ENCODE data around the gene GABRR1. TPM values are rescaled to one million over a fixed set of nuclear protein-coding genes. Genes with fewer than 3 reads are reported as not detected.

The GABRR1 gene
- total RNA-seq, 4 donors from 2014 or later = 0.20 to 0.25 TPM; not detected in 2

DNA sequence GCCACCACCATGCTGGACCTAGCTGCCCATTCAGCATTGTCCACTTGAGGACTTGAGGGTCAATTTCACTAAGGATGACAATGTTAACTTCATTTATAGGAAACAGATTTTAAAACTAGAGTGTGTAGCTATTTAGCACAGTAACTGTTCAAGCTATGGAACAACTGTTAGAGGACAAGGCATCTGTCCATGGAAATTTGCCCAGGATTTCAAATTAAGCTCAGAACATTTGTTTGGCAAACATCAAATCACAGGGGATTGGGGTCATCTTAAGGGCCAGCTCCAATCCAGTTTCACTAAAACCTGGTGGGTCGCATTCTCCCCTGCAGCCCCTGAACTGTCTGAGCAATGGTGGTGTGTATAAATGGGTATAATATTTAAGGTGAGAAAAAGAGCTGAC, 36.2 kb downstream of the GABRR1 start:
- no peaks in the 10 kb centered on the region for H3K9me3 ChIP-seq
- no peak overlapping the region for H3K4me3 ChIP-seq
- no peaks in the 10 kb centered on the region for H3K36me3 ChIP-seq
- ATAC-seq = peak in 1 of 2 donors; percentile 16
- peak overlapping the region in 1 of 4 donors; percentile 27 for H3K27ac ChIP-seq
- no peaks in the 10 kb centered on the region for H3K27me3 ChIP-seq
- in situ Hi-C loops (cut with MboI; ENCODE audit: low sequenced_read_pairs in 4 of 4) = no loop called here
- DNase-seq = no peak
- TF ChIP-seq, protein P1, sequence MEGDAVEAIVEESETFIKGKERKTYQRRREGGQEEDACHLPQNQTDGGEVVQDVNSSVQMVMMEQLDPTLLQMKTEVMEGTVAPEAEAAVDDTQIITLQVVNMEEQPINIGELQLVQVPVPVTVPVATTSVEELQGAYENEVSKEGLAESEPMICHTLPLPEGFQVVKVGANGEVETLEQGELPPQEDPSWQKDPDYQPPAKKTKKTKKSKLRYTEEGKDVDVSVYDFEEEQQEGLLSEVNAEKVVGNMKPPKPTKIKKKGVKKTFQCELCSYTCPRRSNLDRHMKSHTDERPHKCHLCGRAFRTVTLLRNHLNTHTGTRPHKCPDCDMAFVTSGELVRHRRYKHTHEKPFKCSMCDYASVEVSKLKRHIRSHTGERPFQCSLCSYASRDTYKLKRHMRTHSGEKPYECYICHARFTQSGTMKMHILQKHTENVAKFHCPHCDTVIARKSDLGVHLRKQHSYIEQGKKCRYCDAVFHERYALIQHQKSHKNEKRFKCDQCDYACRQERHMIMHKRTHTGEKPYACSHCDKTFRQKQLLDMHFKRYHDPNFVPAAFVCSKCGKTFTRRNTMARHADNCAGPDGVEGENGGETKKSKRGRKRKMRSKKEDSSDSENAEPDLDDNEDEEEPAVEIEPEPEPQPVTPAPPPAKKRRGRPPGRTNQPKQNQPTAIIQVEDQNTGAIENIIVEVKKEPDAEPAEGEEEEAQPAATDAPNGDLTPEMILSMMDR (IDR thresholded peaks at IDR 0.05 in 4 of 5, conservative IDR thresholded peaks at IDR 0.05 in 1 of 5) = no peak
- TF ChIP-seq POLR2A (IDR thresholded peaks at IDR 0.05) = no peak
- peaks cover 3 to 32% of the 10 kb centered on the region in 2 donors for H3K4me1 ChIP-seq
- intact Hi-C loops (cut with DNase I; ENCODE audit: low total_unique reads) = no loop called here

DNA sequence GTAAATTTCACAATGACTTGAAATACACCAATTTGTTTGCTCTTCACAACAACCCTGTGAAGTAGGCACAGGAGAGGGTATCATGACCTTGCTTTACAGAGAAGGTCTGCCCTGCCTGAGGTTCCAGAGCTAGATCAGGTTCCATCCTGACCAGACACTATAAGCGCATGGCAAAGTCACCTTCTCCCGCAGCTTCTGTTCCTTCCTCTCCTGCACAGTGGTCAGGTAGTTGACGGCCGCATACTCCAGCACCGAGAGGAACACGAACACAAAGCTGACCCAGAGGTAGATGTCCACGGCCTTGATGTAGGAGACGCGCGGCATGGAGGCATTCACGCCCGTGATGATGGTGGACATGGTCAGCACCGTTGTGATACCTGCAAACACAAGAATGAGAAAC, 37.0 kb downstream of the GABRR1 start:
- in situ Hi-C loops (cut with MboI; ENCODE audit: low sequenced_read_pairs in 4 of 4) (no loop called here), intact Hi-C loops (cut with DNase I; ENCODE audit: low total_unique reads) (no loop called here)
- DNase-seq (no peak), ATAC-seq (no peak)
- Histone ChIP-seq H3K27ac (no peak overlapping the region), H3K4me1 (peaks cover under 1 to 27% of the 10 kb centered on the region in 2 donors), H3K36me3 (no peaks in the 10 kb centered on the region), H3K4me3 (no peak overlapping the region), H3K27me3 (no peaks in the 10 kb centered on the region), H3K9me3 (no peaks in the 10 kb centered on the region)
- TF ChIP-seq, protein P1 (IDR thresholded peaks at IDR 0.05 in 4 of 5, conservative IDR thresholded peaks at IDR 0.05 in 1 of 5) = no peak
- TF ChIP-seq POLR2A (IDR thresholded peaks at IDR 0.05) = no peak

DNA sequence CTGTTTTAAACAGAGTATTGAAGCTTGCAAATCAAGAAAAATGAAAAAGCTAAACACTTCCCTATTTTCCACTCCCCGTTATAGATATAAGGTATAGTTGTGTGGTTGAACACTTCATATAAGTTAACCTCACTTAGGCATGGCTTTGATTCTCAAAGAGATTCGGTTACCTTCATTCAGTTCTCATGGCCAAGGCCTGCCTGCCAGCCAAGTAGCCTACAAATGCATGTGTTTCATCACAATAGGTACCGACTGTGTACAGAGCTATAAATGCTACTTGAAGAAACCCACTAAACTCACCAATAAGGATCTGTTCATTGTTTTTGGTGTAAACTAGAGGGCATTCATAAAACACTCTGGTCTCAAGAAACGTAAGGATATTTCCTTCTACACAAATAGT, 43.5 kb downstream of the GABRR1 start:
- peaks cover 0 to 18% of the 10 kb centered on the region in 2 donors for H3K4me1 ChIP-seq
- intact Hi-C loops (cut with DNase I; ENCODE audit: low total_unique reads) (no loop called here), in situ Hi-C loops (cut with MboI; ENCODE audit: low sequenced_read_pairs in 4 of 4) (no loop called here)
- no peaks in the 10 kb centered on the region for H3K36me3 ChIP-seq
- TF ChIP-seq, protein P1 (IDR thresholded peaks at IDR 0.05 in 4 of 5, conservative IDR thresholded peaks at IDR 0.05 in 1 of 5) = no peak
- TF ChIP-seq POLR2A (IDR thresholded peaks at IDR 0.05) = no peak
- no peak overlapping the region for H3K4me3 ChIP-seq
- DNase-seq (peak in 1 of 2 donors; percentile 41), ATAC-seq (peak; percentile 72 to 76)
- H3K27ac ChIP-seq = no peak overlapping the region
- H3K9me3 ChIP-seq = no peaks in the 10 kb centered on the region
- no peaks in the 10 kb centered on the region for H3K27me3 ChIP-seq

DNA sequence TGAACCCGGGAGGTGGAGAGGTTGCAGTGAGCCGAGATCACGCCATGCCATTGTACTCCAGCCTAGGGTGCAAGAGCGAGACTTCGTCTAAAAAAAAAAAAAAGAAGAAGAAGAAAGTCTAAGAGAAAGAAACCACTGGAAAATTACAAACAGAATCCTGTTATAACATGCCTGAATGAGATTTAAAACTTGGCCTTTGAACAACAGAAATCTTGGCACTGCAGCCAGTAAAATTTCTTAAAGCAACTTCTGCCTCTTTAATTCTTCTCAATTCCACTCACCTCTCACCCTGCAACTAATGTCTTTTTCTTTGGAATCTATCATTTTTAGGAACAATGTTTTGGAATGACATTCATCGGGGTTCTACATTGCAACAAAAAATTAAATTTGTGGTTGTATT, 45.0 kb downstream of the GABRR1 start:
- no peak for ATAC-seq
- H3K4me1 ChIP-seq = peaks cover 0 to 18% of the 10 kb centered on the region in 2 donors
- no peak for TF ChIP-seq POLR2A (IDR thresholded peaks at IDR 0.05)
- TF ChIP-seq, protein P1 (IDR thresholded peaks at IDR 0.05 in 4 of 5, conservative IDR thresholded peaks at IDR 0.05 in 1 of 5) = no peak

DNA sequence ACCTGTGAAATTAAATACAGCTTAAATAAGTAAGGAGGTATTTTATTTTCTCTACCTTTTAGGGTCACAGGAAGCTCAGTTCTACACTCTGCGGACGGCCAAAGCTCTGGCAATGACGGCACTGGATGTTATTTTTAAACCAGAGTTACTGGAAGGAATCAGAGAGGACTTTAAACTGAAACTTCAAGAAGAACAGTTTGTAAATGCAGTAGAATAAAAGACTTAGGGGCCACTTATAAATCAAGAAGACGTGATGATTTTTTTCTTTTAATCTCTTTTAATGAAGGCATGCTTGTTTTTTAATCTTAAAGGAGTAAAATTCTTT, 55.1 kb downstream of the GABRR1 start:
- in situ Hi-C loops (cut with MboI; ENCODE audit: low sequenced_read_pairs in 4 of 4) = no loop called here
- no peaks in the 10 kb centered on the region for H3K27me3 ChIP-seq
- TF ChIP-seq, protein P1 (IDR thresholded peaks at IDR 0.05 in 4 of 5, conservative IDR thresholded peaks at IDR 0.05 in 1 of 5) = no peak
- TF ChIP-seq POLR2A (IDR thresholded peaks at IDR 0.05) = no peak
- ATAC-seq (peak; percentile 94 to 95), DNase-seq (peak; percentile 20 to 63)
- H3K9me3 ChIP-seq = no peaks in the 10 kb centered on the region
- peak overlapping the region in 3 of 4 donors; percentile 2 to 11 (median 2) for H3K4me3 ChIP-seq
- H3K36me3 ChIP-seq = peaks cover 0 to 41% of the 10 kb centered on the region in 2 donors
- H3K4me1 ChIP-seq = peaks cover 12 to 23% of the 10 kb centered on the region in 2 donors
- H3K27ac ChIP-seq = peak overlapping the region; percentile 79 to 88 (median 86)
- intact Hi-C loops (cut with DNase I; ENCODE audit: low total_unique reads) = loop anchor here (1.0 kb wide), 1 partner anchor 25 kb away; no protein-coding TSS in a partner anchor

More for the DNA sequence above, 45.0 kb downstream of the GABRR1 start:
- in situ Hi-C loops (cut with MboI; ENCODE audit: low sequenced_read_pairs in 4 of 4) (no loop called here), intact Hi-C loops (cut with DNase I; ENCODE audit: low total_unique reads) (no loop called here)
- H3K36me3 ChIP-seq = no peaks in the 10 kb centered on the region
- H3K27ac ChIP-seq = no peak overlapping the region
- H3K9me3 ChIP-seq = no peaks in the 10 kb centered on the region
- DNase-seq = no peak
- H3K4me3 ChIP-seq = no peak overlapping the region
- H3K27me3 ChIP-seq = no peaks in the 10 kb centered on the region

Data from gastrocnemius medialis (tissue), 4 donors.